Calu3 (cell line): ENCODE data around the gene STX2. TPM values are rescaled to one million over a fixed set of nuclear protein-coding genes. Genes with fewer than 3 reads are reported as not detected.

Experiments used
- BruUV-seq: library from RNA; stranded (reverse); fragments of 400-500 nt; replicated peaks from 2 replicates; lab custom pipeline; 2021; lab: Mats Ljungman, UMichigan
- CTCF ChIA-PET: fragments of 300-600 bp; sonication (Branson Sonifier 250); formaldehyde crosslinking; loops from one replicate; lab custom pipeline; 2022; ENCODE audit warnings: antibody characterized with exemption; lab: Charles Lee
- DNase-seq: peaks from one replicate; pipeline ENCODE4 v3.0.0; 2022
- H3K27ac Mint-ChIP-seq: one replicate; pipeline ENCODE4 v1.8.0; 2022; ENCODE audit warnings: mixed read lengths; ENCODE audit not compliant: unreplicated experiment
- H3K27me3 Mint-ChIP-seq: one replicate; pipeline ENCODE4 v1.8.0; 2022; ENCODE audit warnings: mixed read lengths; ENCODE audit not compliant: unreplicated experiment
- H3K36me3 Mint-ChIP-seq: one replicate; pipeline ENCODE4 v1.8.0; 2022; ENCODE audit warnings: mild to moderate bottlenecking, moderate library complexity, mixed read lengths; ENCODE audit not compliant: insufficient read depth, unreplicated experiment
- H3K4me1 Mint-ChIP-seq: one replicate; pipeline ENCODE4 v1.8.0; 2022; ENCODE audit warnings: mild to moderate bottlenecking, low read depth, mixed read lengths; ENCODE audit not compliant: unreplicated experiment
- H3K4me3 Mint-ChIP-seq: one replicate; pipeline ENCODE4 v1.8.0; 2022; ENCODE audit warnings: mild to moderate bottlenecking, low read depth, moderate library complexity, mixed read lengths; ENCODE audit not compliant: unreplicated experiment
- H3K9me3 Mint-ChIP-seq: one replicate; pipeline ENCODE4 v1.8.0; 2022; ENCODE audit warnings: low read depth, mixed read lengths; ENCODE audit not compliant: unreplicated experiment
- CTCF ChIP-seq: fragments of 200-600 bp; IDR thresholded peaks from one replicate; pipeline ENCODE4 v1.8.0; 2022; ENCODE audit warnings: antibody characterized with exemption; ENCODE audit not compliant: unreplicated experiment
- intact Hi-C: fragments of 100-400 bp; cut with micrococcal nuclease; formaldehyde crosslinking; loops from one replicate; pipeline ENCODE4 v1.10.0; 2022; ENCODE audit not compliant: unreplicated experiment
- total RNA-seq: library from RNA; stranded (reverse); gene quantifications from 2 replicates; pipeline ENCODE4 v1.2.3, GENCODE V29; 2022

STX2 gene
- total RNA-seq, 1 experiment from 2014 or later, result 26.7 TPM

- H3K27ac Mint-ChIP-seq, result no peak overlapping the region
- H3K36me3 Mint-ChIP-seq, result peaks cover 52% of the 10 kb centered on the region
- H3K4me3 Mint-ChIP-seq, result no peak overlapping the region
- intact Hi-C loops, result no loop called here
- H3K27me3 Mint-ChIP-seq, result no peaks in the 10 kb centered on the region
- no peak for DNase-seq
- no peak for TF ChIP-seq CTCF
- CTCF ChIA-PET, result no interaction called here
- H3K9me3 Mint-ChIP-seq, result no peaks in the 10 kb centered on the region
- peaks cover 8% of the 10 kb centered on the region for H3K4me1 Mint-ChIP-seq
- no TSS peak for BruUV-seq
These were observed 23.9 kb downstream of the STX2 start for GRCh38 chr12:130815028-130815741.

- H3K4me3 Mint-ChIP-seq, result no peak overlapping the region
These were observed 25.1 kb downstream of the STX2 start for GRCh38 chr12:130813949-130814348.

GRCh38 chr12:130813436-130813835 lies 25.6 kb downstream of the STX2 start:
- Mint-ChIP-seq H3K9me3 (no peaks in the 10 kb centered on the region), H3K27me3 (no peaks in the 10 kb centered on the region), H3K4me1 (peaks cover 5% of the 10 kb centered on the region), H3K36me3 (peaks cover 37% of the 10 kb centered on the region), H3K4me3 (no peak overlapping the region), H3K27ac (no peak overlapping the region)
- no TSS peak for BruUV-seq
- intact Hi-C loops, result no loop called here
- no peak for TF ChIP-seq CTCF
- CTCF ChIA-PET, result no interaction called here
- no peak for DNase-seq

More at GRCh38 chr12:130813949-130814348, 25.1 kb downstream of the STX2 start:
- CTCF ChIA-PET, result no interaction called here
- DNase-seq, result no peak
- H3K9me3 Mint-ChIP-seq, result no peaks in the 10 kb centered on the region
- no peak for TF ChIP-seq CTCF
- H3K27me3 Mint-ChIP-seq, result no peaks in the 10 kb centered on the region
- peaks cover 8% of the 10 kb centered on the region for H3K4me1 Mint-ChIP-seq
- H3K36me3 Mint-ChIP-seq, result peaks cover 42% of the 10 kb centered on the region
- no TSS peak for BruUV-seq
- intact Hi-C loops, result no loop called here
- no peak overlapping the region for H3K27ac Mint-ChIP-seq

- CTCF ChIA-PET, result no interaction called here
- intact Hi-C loops, result no loop called here
- Mint-ChIP-seq H3K27ac (no peak overlapping the region), H3K4me1 (no peaks in the 10 kb centered on the region), H3K4me3 (no peak overlapping the region), H3K27me3 (no peaks in the 10 kb centered on the region), H3K9me3 (no peaks in the 10 kb centered on the region), H3K36me3 (peaks cover 33% of the 10 kb centered on the region)
- BruUV-seq, result no TSS peak
- DNase-seq, result no peak
- TF ChIP-seq CTCF, result no peak
These were observed 29.3 kb downstream of the STX2 start for GRCh38 chr12:130809791-130810190.
